B cell (primary cell): ENCODE measurements around the gene SCARB1. TPM values are rescaled to one million over a fixed set of nuclear protein-coding genes. Genes with fewer than 3 reads are reported as not detected.

ENCODE experiments used
- ATAC-seq: fragments of 200-7000 bp; cut with Tn5 transposase; one replicate; pipeline ENCODE4 v1.10.0; 2021; ENCODE audit warnings: low read depth, mild to moderate bottlenecking, moderate number of reproducible peaks, moderate library complexity
- CTCF ChIA-PET: fragments of 350-600 bp; sonication (Branson Sonifier 250); formaldehyde crosslinking; loops from one replicate; lab custom pipeline; 2021; ENCODE audit warnings: antibody characterized with exemption, inconsistent platforms; lab: Charles Lee
- POLR2A ChIA-PET: fragments of 350-600 bp; sonication (Branson Sonifier 250); formaldehyde crosslinking; loops from one replicate; lab custom pipeline; 2021; ENCODE audit warnings: antibody characterized with exemption; lab: Charles Lee
- DNase-seq: peaks from one replicate; pipeline ENCODE4 v3.0.0; 2013
- H2AFZ ChIP-seq: 2 replicates; pipeline ENCODE4 v1.6.1; 2012; ENCODE audit warnings: mild to moderate bottlenecking, low read depth, low read length; ENCODE audit not compliant: insufficient read depth, poor library complexity, severe bottlenecking
- H3K27ac ChIP-seq, 2 donors: 1 replicate in 1 of 2; 2 replicates in 1 of 2; pipeline ENCODE4 v1.5.1; 2012 to 2013; ENCODE audit warnings: low read length in 2 of 2, mild to moderate bottlenecking in 2 of 2, moderate library complexity in 1 of 2
- H3K27me3 ChIP-seq, 4 experiments: fragments of 200-600 bp in 1 of 4; sonication (generic) in 1 of 4; replicated peaks in 1 of 4; 1 replicate in 2 of 4; 2 replicates in 2 of 4; pipeline versions ENCODE4 v1.6.1 to v1.7.0; 2013 to 2016; ENCODE audit warnings: low read length in 3 of 4, mild to moderate bottlenecking in 2 of 4, mixed read lengths in 1 of 4, moderate library complexity in 1 of 4; ENCODE audit not compliant: insufficient read depth in 4 of 4, control insufficient read depth in 3 of 4; ENCODE audit errors: control extremely low read depth in 1 of 4
- H3K36me3 ChIP-seq, 2 experiments: replicated peaks in 1 of 2; 1 replicate in 1 of 2; 2 replicates in 1 of 2; pipeline versions ENCODE4 v1.6.1 to v1.7.1; 2013; ENCODE audit warnings: low read length in 1 of 2; ENCODE audit not compliant: insufficient read depth in 2 of 2, control insufficient read depth in 1 of 2; ENCODE audit errors: control extremely low read depth in 1 of 2, extremely low read depth in 1 of 2
- H3K4me1 ChIP-seq, 2 donors: fragments of 200-600 bp in 1 of 2; sonication (generic) in 1 of 2; 1 replicate in 1 of 2; 2 replicates in 1 of 2; pipeline versions ENCODE4 v1.5.1 to v1.6.1; 2013 to 2017; ENCODE audit warnings: low read length in 2 of 2; ENCODE audit not compliant: control insufficient read depth in 2 of 2, insufficient read depth in 2 of 2
- H3K4me2 ChIP-seq: replicated peaks from 2 replicates; pipeline ENCODE3; 2012; ENCODE audit warnings: mild to moderate bottlenecking, low read depth, low read length; ENCODE audit not compliant: poor library complexity, severe bottlenecking
- H3K4me3 ChIP-seq, 5 experiments: fragments of 200-600 bp in 1 of 5; sonication (generic) in 1 of 5; 1 replicate in 3 of 5; 2 replicates in 2 of 5; pipeline versions ENCODE4 v1.5.1 to v1.7.0; 2011 to 2016; ENCODE audit warnings: low read length in 4 of 5, mild to moderate bottlenecking in 4 of 5, low read depth in 2 of 5, control low read depth in 1 of 5, moderate library complexity in 1 of 5; ENCODE audit not compliant: insufficient read depth in 1 of 5; ENCODE audit errors: control extremely low read depth in 1 of 5, extremely low read depth in 1 of 5
- H3K79me2 ChIP-seq: fragments of 200-600 bp; sonication (generic); one replicate; pipeline ENCODE4 v1.6.0; 2016; ENCODE audit warnings: low read length; ENCODE audit not compliant: control insufficient read depth, insufficient read depth
- H3K9ac ChIP-seq: fragments of 200-600 bp; sonication (generic); 2 replicates; pipeline ENCODE4 v1.6.1; 2017; ENCODE audit warnings: mild to moderate bottlenecking, low read length, moderate library complexity
- H3K9me3 ChIP-seq, 3 donors: one replicate each; pipeline versions ENCODE4 v1.6.1 to v1.7.1; 2013; ENCODE audit warnings: low read length in 2 of 3; ENCODE audit not compliant: control insufficient read depth in 2 of 3, insufficient read depth in 1 of 3; ENCODE audit errors: control extremely low read depth in 1 of 3
- H4K20me1 ChIP-seq: 2 replicates; pipeline ENCODE4 v1.6.0; 2012; ENCODE audit warnings: mild to moderate bottlenecking, low read length; ENCODE audit not compliant: insufficient read depth, control insufficient read depth, poor library complexity, severe bottlenecking
- H3K27ac Mint-ChIP-seq: one replicate; pipeline ENCODE4 v1.8.0; 2021; ENCODE audit warnings: mixed read lengths
- H3K27me3 Mint-ChIP-seq: one replicate; pipeline ENCODE4 v1.8.0; 2021; ENCODE audit warnings: mixed read lengths
- H3K4me1 Mint-ChIP-seq: one replicate; pipeline ENCODE4 v1.8.0; 2021; ENCODE audit warnings: mixed read lengths
- H3K4me3 Mint-ChIP-seq: one replicate; pipeline ENCODE4 v1.8.0; 2021; ENCODE audit warnings: mixed read lengths
- H3K9me3 Mint-ChIP-seq: one replicate; pipeline ENCODE4 v1.8.0; 2022; ENCODE audit warnings: mixed read lengths; ENCODE audit not compliant: insufficient read depth
- EZH2 ChIP-seq: IDR thresholded peaks from 2 replicates; pipeline ENCODE4 v1.6.1; 2012; ENCODE audit warnings: borderline replicate concordance, low read depth, mild to moderate bottlenecking, moderate library complexity, low read length; ENCODE audit not compliant: insufficient read depth, poor library complexity, severe bottlenecking
- WGBS: methylation state at CpG from one replicate; pipeline ENCODE4 v1.1.5; 2013; ENCODE audit warnings: missing lambda C conversion rate; ENCODE audit not compliant: insufficient coverage; 5-methylcytosine and 5-hydroxymethylcytosine counted together
- intact Hi-C: fragments of 100-400 bp; cut with micrococcal nuclease; formaldehyde crosslinking; loops from one replicate; pipeline ENCODE4 v1.10.0; 2022
- polyA plus RNA-seq: library from polyadenylated mRNA; depleted of rRNA; stranded (reverse); fragments of >200 nt; gene quantifications from 2 replicates; pipeline ENCODE4 v1.2.3, GENCODE V29; 2012
- total RNA-seq, 2 donors: library from RNA; stranded (reverse); fragments of 120-200 nt in 1 of 2; gene quantifications; 1 replicate in 1 of 2; 2 replicates in 1 of 2; pipeline versions ENCODE4 v1.2.3 to v1.2.4, GENCODE V29; 2013 to 2022
- TF ChIP-seq, protein P1 (sequence below): fragments of 200-600 bp; IDR thresholded peaks from one replicate; pipeline ENCODE4 v1.8.0; 2022; ENCODE audit warnings: antibody characterized with exemption, mild to moderate bottlenecking

SCARB1 gene
- total and polyA plus RNA-seq, 2 donors (not counting 1 experiment from before 2014, with no cell fraction given) = 26.8 to 30.7 TPM

DNA sequence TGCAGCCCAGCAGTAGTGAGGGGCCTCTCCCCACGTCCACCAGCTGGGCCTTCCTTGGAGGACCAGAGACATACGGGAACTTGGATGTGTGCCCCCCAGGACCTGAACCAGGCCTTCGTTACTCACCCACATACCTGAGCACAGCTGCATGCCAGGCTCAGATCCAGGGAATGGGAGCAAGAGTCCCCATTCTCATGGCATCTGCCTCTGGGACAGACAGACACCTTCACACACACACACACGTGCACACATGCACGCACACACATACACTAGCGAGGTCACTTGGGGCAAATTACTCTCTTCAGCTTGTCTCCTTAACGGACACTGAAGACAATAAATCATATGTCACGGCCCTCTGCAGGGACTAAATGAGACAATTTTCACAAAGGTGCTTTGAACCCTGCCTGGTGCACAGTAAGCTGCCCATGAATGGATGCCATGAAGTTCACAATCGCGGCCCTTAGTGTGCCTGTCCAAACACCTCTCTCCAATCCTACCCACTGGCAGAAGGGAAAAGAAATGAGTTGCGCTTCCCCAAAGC is 5.7 kb downstream of the SCARB1 start:
- no peaks in the 10 kb centered on the region for H4K20me1 ChIP-seq
- H3K27ac ChIP-seq = no peak overlapping the region
- H3K4me3 Mint-ChIP-seq = no peak overlapping the region
- H3K4me2 ChIP-seq = no peak overlapping the region
- peaks cover 16 to 31% of the 10 kb centered on the region in 2 donors for H3K4me1 ChIP-seq
- no peaks in the 10 kb centered on the region for H3K9me3 Mint-ChIP-seq
- peaks cover 47% of the 10 kb centered on the region for H3K4me1 Mint-ChIP-seq
- TF ChIP-seq, protein P1, sequence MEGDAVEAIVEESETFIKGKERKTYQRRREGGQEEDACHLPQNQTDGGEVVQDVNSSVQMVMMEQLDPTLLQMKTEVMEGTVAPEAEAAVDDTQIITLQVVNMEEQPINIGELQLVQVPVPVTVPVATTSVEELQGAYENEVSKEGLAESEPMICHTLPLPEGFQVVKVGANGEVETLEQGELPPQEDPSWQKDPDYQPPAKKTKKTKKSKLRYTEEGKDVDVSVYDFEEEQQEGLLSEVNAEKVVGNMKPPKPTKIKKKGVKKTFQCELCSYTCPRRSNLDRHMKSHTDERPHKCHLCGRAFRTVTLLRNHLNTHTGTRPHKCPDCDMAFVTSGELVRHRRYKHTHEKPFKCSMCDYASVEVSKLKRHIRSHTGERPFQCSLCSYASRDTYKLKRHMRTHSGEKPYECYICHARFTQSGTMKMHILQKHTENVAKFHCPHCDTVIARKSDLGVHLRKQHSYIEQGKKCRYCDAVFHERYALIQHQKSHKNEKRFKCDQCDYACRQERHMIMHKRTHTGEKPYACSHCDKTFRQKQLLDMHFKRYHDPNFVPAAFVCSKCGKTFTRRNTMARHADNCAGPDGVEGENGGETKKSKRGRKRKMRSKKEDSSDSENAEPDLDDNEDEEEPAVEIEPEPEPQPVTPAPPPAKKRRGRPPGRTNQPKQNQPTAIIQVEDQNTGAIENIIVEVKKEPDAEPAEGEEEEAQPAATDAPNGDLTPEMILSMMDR = no peak
- TF ChIP-seq EZH2 = no peak
- H3K27me3 Mint-ChIP-seq = no peaks in the 10 kb centered on the region
- H3K36me3 ChIP-seq = no peaks in the 10 kb centered on the region
- CTCF ChIA-PET = interaction anchor here (1.0 kb wide), 1 partner anchor 40 kb away, joined by 3 read pairs; no protein-coding TSS in a partner anchor
- peaks cover 42% of the 10 kb centered on the region for H3K79me2 ChIP-seq
- no peak overlapping the region for H3K9ac ChIP-seq
- WGBS = 86% methylated on average over 10 of the region's 11 CpGs
- no peak overlapping the region for H2AFZ ChIP-seq
- H3K27ac Mint-ChIP-seq = no peak overlapping the region
- H3K27me3 ChIP-seq = no peaks in the 10 kb centered on the region
- intact Hi-C loops = no loop called here
- POLR2A ChIA-PET = no interaction called here
- ATAC-seq (no peak), DNase-seq (no peak)
- no peak overlapping the region for H3K4me3 ChIP-seq
- H3K9me3 ChIP-seq = no peaks in the 10 kb centered on the region

DNA sequence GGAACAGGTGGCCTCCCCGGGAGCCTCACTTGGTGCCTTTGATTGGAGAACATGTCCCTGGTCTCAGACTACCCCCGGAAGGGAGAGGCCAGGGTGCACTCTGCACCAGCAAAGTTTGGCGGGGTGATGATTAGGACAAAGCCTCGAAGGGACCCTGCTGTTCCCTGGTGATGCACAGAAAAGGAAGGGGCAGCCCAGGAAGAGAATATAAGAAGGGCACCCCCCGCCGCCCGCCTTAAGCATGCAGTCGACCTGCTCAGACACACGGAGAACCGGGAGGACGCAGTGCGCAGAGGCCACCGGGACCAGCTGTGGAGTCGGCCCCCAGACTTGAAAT is 6.9 kb downstream of the SCARB1 start:
- Histone ChIP-seq H3K27me3 (no peaks in the 10 kb centered on the region), H3K4me3 (no peak overlapping the region), H3K9me3 (no peaks in the 10 kb centered on the region), H3K4me2 (peak overlapping the region; percentile 47), H2AFZ (no peak overlapping the region), H4K20me1 (no peaks in the 10 kb centered on the region), H3K4me1 (peaks cover 7 to 19% of the 10 kb centered on the region in 2 donors), H3K79me2 (peaks cover 48% of the 10 kb centered on the region), H3K9ac (no peak overlapping the region), H3K27ac (no peak overlapping the region), H3K36me3 (no peaks in the 10 kb centered on the region)
- no peaks in the 10 kb centered on the region for H3K27me3 Mint-ChIP-seq
- no peak for DNase-seq
- H3K4me3 Mint-ChIP-seq = no peak overlapping the region
- POLR2A ChIA-PET = no interaction called here
- TF ChIP-seq, protein P1 = no peak
- TF ChIP-seq EZH2 = no peak
- no peaks in the 10 kb centered on the region for H3K9me3 Mint-ChIP-seq
- ATAC-seq = no peak
- peaks cover 36% of the 10 kb centered on the region for H3K4me1 Mint-ChIP-seq
- intact Hi-C loops = no loop called here
- WGBS = 87% methylated on average over 11 of the region's 14 CpGs
- CTCF ChIA-PET = interaction anchor here (0.7 to 1.1 kb wide), 3 partner anchors 37 to 43 kb away, joined by 3 to 5 read pairs (median 4); no protein-coding TSS in a partner anchor
- no peak overlapping the region for H3K27ac Mint-ChIP-seq
